Calu3 (cell line): ENCODE results near the gene EFCAB11. TPM values are rescaled to one million over a fixed set of nuclear protein-coding genes. Genes with fewer than 3 reads are reported as not detected.

Source experiments
- BruUV-seq: library from RNA; stranded (reverse); fragments of 400-500 nt; replicated peaks from 2 replicates; lab custom pipeline; 2021; lab: Mats Ljungman, UMichigan
- CTCF ChIA-PET: fragments of 300-600 bp; sonication (Branson Sonifier 250); formaldehyde crosslinking; loops from one replicate; lab custom pipeline; 2022; ENCODE audit warnings: antibody characterized with exemption; lab: Charles Lee
- DNase-seq: peaks from one replicate; pipeline ENCODE4 v3.0.0; 2022
- H3K27ac Mint-ChIP-seq: one replicate; pipeline ENCODE4 v1.8.0; 2022; ENCODE audit warnings: mixed read lengths; ENCODE audit not compliant: unreplicated experiment
- H3K27me3 Mint-ChIP-seq: one replicate; pipeline ENCODE4 v1.8.0; 2022; ENCODE audit warnings: mixed read lengths; ENCODE audit not compliant: unreplicated experiment
- H3K36me3 Mint-ChIP-seq: one replicate; pipeline ENCODE4 v1.8.0; 2022; ENCODE audit warnings: mild to moderate bottlenecking, moderate library complexity, mixed read lengths; ENCODE audit not compliant: insufficient read depth, unreplicated experiment
- H3K4me1 Mint-ChIP-seq: one replicate; pipeline ENCODE4 v1.8.0; 2022; ENCODE audit warnings: mild to moderate bottlenecking, low read depth, mixed read lengths; ENCODE audit not compliant: unreplicated experiment
- H3K4me3 Mint-ChIP-seq: one replicate; pipeline ENCODE4 v1.8.0; 2022; ENCODE audit warnings: mild to moderate bottlenecking, low read depth, moderate library complexity, mixed read lengths; ENCODE audit not compliant: unreplicated experiment
- H3K9me3 Mint-ChIP-seq: one replicate; pipeline ENCODE4 v1.8.0; 2022; ENCODE audit warnings: low read depth, mixed read lengths; ENCODE audit not compliant: unreplicated experiment
- CTCF ChIP-seq: fragments of 200-600 bp; IDR thresholded peaks from one replicate; pipeline ENCODE4 v1.8.0; 2022; ENCODE audit warnings: antibody characterized with exemption; ENCODE audit not compliant: unreplicated experiment
- intact Hi-C: fragments of 100-400 bp; cut with micrococcal nuclease; formaldehyde crosslinking; loops from one replicate; pipeline ENCODE4 v1.10.0; 2022; ENCODE audit not compliant: unreplicated experiment
- total RNA-seq: library from RNA; stranded (reverse); gene quantifications from 2 replicates; pipeline ENCODE4 v1.2.3, GENCODE V29; 2022

Gene EFCAB11
- total RNA-seq, 1 experiment from 2014 or later = 29.4 TPM

GRCh38 chr14:89794096-89794495 lies 160.4 kb downstream of the EFCAB11 start:
- no peak for DNase-seq
- H3K27me3 Mint-ChIP-seq = no peaks in the 10 kb centered on the region
- no peak overlapping the region for H3K4me3 Mint-ChIP-seq
- H3K27ac Mint-ChIP-seq = no peak overlapping the region
- CTCF ChIA-PET = no interaction called here
- TF ChIP-seq CTCF = no peak
- intact Hi-C loops = no loop called here
- no peaks in the 10 kb centered on the region for H3K4me1 Mint-ChIP-seq
- H3K9me3 Mint-ChIP-seq = no peaks in the 10 kb centered on the region
- no peaks in the 10 kb centered on the region for H3K36me3 Mint-ChIP-seq
- BruUV-seq = no TSS peak

DNA sequence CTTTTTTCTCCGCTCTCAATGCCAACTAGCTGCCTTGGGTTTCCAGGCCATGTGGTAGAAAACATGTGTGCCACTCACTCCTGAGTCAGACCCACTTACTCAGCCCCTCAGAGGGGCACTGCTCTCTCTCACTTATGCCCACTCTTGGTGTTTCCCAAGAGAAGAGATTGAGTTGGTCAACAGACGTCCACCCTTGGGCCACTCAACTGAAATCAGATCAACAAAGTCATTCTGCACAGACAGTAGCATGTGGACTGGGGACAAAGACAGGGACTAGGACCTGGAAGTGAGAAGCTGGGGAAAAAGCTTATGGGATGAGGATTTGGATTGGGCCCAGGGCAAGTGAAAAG lies 161.2 kb downstream of the EFCAB11 start:
- Mint-ChIP-seq H3K36me3 (no peaks in the 10 kb centered on the region), H3K27me3 (no peaks in the 10 kb centered on the region), H3K9me3 (no peaks in the 10 kb centered on the region), H3K4me1 (no peaks in the 10 kb centered on the region), H3K4me3 (no peak overlapping the region), H3K27ac (no peak overlapping the region)
- no peak for TF ChIP-seq CTCF
- CTCF ChIA-PET = no interaction called here
- intact Hi-C loops = no loop called here
- BruUV-seq = no TSS peak
- no peak for DNase-seq

DNA sequence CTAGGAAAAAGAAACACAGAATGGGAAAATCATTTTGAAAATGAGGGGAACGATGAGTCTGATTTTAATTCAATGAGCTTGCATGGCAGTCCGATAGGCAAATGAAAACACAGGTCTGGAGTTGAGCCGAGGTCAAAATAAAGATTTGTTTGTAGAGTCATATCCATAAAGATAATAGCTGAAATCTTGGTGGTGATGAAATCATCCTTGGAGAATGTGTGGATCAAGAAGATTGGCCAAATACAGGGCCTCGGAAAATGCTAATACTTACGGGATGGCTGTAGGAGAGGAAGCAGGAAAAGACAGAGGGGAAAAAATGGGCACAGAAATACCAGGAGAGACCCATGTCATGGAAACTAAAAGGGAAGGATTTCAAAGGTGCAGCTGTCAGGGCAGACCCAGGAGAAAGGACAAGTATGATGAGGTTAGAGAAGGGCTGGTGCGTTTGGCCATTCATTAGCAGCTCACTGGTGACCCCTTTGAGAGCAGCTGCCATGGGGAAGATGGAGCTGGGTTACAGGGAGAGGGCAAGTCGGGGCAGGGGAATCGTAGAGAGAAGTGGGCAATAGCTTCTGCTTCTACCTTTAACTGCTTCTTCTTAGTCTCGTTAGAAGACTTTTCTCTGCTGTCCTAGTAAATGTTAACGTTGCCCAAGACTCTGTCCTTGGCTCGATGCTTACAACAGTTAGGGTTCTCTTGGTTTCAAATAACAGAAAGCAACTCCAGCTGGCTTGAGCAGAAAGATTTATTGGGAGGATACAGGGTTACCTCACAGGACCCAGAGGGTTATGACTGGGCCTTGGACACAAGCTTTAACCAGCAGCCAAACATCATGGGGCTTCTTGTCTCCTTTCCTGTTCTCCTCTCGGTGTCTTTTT lies 161.8 kb downstream of the EFCAB11 start:
- Mint-ChIP-seq H3K4me1 (no peaks in the 10 kb centered on the region), H3K9me3 (no peaks in the 10 kb centered on the region), H3K4me3 (no peak overlapping the region), H3K27me3 (no peaks in the 10 kb centered on the region), H3K36me3 (no peaks in the 10 kb centered on the region), H3K27ac (no peak overlapping the region)
- BruUV-seq = no TSS peak
- intact Hi-C loops = no loop called here
- no peak for TF ChIP-seq CTCF
- no peak for DNase-seq
- CTCF ChIA-PET = interaction anchor here (0.6 kb wide), 1 partner anchor 409 kb away, joined by 3 read pairs; no protein-coding TSS in a partner anchor

DNA sequence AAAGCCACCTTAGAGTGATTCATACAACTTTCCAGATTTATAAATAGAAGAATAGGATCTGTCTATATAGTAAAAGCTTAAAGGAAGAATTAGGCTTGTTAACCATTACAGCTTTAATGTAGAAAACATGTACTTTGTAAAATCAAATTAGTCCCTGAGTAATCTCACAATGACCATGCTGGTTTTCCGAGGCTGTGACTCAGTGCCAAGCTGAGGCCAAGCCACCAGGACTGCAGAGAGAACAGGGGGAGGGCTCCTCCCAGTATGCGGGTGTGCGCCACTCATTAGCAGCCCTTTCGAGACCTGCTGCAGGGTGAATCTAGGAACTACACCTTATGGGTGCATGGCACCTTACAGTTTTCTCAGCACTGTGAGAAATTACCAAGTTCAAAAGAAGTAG lies 167.0 kb downstream of the EFCAB11 start:
- CTCF ChIA-PET = no interaction called here
- Mint-ChIP-seq H3K27me3 (no peaks in the 10 kb centered on the region), H3K4me3 (no peak overlapping the region), H3K4me1 (no peaks in the 10 kb centered on the region), H3K36me3 (no peaks in the 10 kb centered on the region), H3K27ac (no peak overlapping the region), H3K9me3 (no peaks in the 10 kb centered on the region)
- DNase-seq = no peak
- intact Hi-C loops = no loop called here
- BruUV-seq = no TSS peak
- no peak for TF ChIP-seq CTCF
